HEK293T (cell line): Measurements from ENCODE around the gene PFKM.

Source experiments
- ARNT ChIP-seq: fragments of 450-650 bp; IDR thresholded peaks from 2 replicates; pipeline ENCODE4 v1.6.1; 2017; ENCODE audit warnings: mild to moderate bottlenecking
- BHLHE40 ChIP-seq: fragments of 450-650 bp; IDR thresholded peaks from 2 replicates; pipeline ENCODE4 v1.6.1; 2016; ENCODE audit warnings: mild to moderate bottlenecking, moderate library complexity, borderline replicate concordance
- FOXA1 ChIP-seq: fragments of 450-650 bp; IDR thresholded peaks from 2 replicates; pipeline ENCODE4 v1.6.1; 2016; ENCODE audit warnings: mild to moderate bottlenecking
- FOXK2 ChIP-seq: fragments of 450-650 bp; IDR thresholded peaks from 2 replicates; pipeline ENCODE4 v1.6.1; 2016; ENCODE audit warnings: mild to moderate bottlenecking
- FOXM1 ChIP-seq: fragments of 450-650 bp; IDR thresholded peaks from 2 replicates; pipeline ENCODE4 v1.6.1; 2017; ENCODE audit warnings: mild to moderate bottlenecking, borderline replicate concordance
- HDGF ChIP-seq: fragments of 450-650 bp; IDR thresholded peaks from 2 replicates; pipeline ENCODE4 v1.6.1; 2017; ENCODE audit warnings: antibody characterized with exemption, borderline replicate concordance
- L3MBTL2 ChIP-seq: fragments of 450-650 bp; conservative IDR thresholded peaks from 2 replicates; pipeline ENCODE4 v1.6.1; 2016; ENCODE audit warnings: mild to moderate bottlenecking
- NFRKB ChIP-seq: fragments of 450-650 bp; IDR thresholded peaks from 2 replicates; pipeline ENCODE4 v1.6.1; 2016; ENCODE audit warnings: mild to moderate bottlenecking, moderate library complexity
- SP1 ChIP-seq: fragments of 450-650 bp; IDR thresholded peaks from 2 replicates; pipeline ENCODE4 v1.6.1; 2017
- SUZ12 ChIP-seq: fragments of 450-650 bp; IDR thresholded peaks from 2 replicates; pipeline ENCODE4 v1.6.1; 2016; ENCODE audit warnings: mild to moderate bottlenecking
- TF ChIP-seq, protein P1 (sequence below): fragments of 450-650 bp; IDR thresholded peaks from 2 replicates; pipeline ENCODE4 v1.6.1; 2016

DNA sequence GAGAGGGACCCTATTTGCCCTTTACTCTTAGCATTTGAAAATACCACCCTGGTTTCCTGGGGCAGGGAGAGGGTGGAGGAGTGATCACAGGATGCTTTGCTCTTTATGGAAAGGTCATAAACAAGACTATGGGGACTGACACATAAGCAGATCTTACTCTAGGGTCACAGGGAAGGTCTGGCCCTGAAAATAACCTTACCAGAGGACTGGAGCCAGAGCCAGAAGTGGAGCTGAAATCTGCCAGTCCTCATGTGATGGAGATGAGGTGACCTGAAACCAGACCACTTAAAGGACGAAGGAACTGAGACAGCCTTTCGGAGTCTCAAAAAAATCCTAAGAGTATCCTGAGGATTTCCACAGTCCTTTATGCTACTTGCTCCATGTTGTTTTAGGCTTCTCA lies 12.4 kb downstream of the PFKM start:
- TF ChIP-seq BHLHE40, result no peak
- TF ChIP-seq FOXA1, result no peak
- TF ChIP-seq, protein P1, sequence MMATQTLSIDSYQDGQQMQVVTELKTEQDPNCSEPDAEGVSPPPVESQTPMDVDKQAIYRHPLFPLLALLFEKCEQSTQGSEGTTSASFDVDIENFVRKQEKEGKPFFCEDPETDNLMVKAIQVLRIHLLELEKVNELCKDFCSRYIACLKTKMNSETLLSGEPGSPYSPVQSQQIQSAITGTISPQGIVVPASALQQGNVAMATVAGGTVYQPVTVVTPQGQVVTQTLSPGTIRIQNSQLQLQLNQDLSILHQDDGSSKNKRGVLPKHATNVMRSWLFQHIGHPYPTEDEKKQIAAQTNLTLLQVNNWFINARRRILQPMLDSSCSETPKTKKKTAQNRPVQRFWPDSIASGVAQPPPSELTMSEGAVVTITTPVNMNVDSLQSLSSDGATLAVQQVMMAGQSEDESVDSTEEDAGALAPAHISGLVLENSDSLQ, result no peak
- no peak for TF ChIP-seq ARNT
- no peak for TF ChIP-seq L3MBTL2
- no peak for TF ChIP-seq FOXK2
- no peak for TF ChIP-seq SP1
- no peak for TF ChIP-seq HDGF
- TF ChIP-seq FOXM1, result no peak
- TF ChIP-seq SUZ12, result no peak
- TF ChIP-seq NFRKB, result no peak
